Breast epithelium (tissue), 4 donors: ENCODE measurements around the gene ARIH1. TPM values are rescaled to one million over a fixed set of nuclear protein-coding genes. Genes with fewer than 3 reads are reported as not detected.

Experiments
- DNase-seq, 2 donors: peaks; one replicate each; pipeline ENCODE4 v3.0.0-alpha.2; 2019; ENCODE audit warnings: low spot score in 2 of 2
- H3K27ac ChIP-seq, 2 donors: fragments of 200-600 bp; sonication (generic) in 1 of 2; one replicate each; pipeline ENCODE4 v1.5.1; 2016 to 2019; ENCODE audit warnings: mild to moderate bottlenecking in 1 of 2
- H3K27me3 ChIP-seq, 2 donors: fragments of 200-600 bp; sonication (generic) in 1 of 2; one replicate each; pipeline versions ENCODE4 v1.5.1 to v1.6.0; 2017 to 2019; ENCODE audit warnings: control low read depth in 1 of 2, mild to moderate bottlenecking in 1 of 2
- H3K36me3 ChIP-seq: fragments of 200-600 bp; one replicate; pipeline ENCODE4 v1.5.1; 2019
- H3K4me1 ChIP-seq, 2 donors: fragments of 200-600 bp; sonication (generic); one replicate each; pipeline ENCODE4 v1.5.1; 2016 to 2019; ENCODE audit warnings: control low read depth in 1 of 2
- H3K4me3 ChIP-seq, 3 donors: fragments of 200-600 bp; sonication (generic); 1 replicate in 2 of 3; 2 replicates in 1 of 3; pipeline ENCODE4 v1.5.1; 2016 to 2019; ENCODE audit warnings: mild to moderate bottlenecking in 3 of 3, moderate library complexity in 2 of 3
- H3K9me3 ChIP-seq, 2 donors: fragments of 200-600 bp; sonication (generic) in 1 of 2; one replicate each; pipeline ENCODE4 v1.5.1; 2016 to 2019; ENCODE audit warnings: control low read depth in 1 of 2
- POLR2A ChIP-seq: fragments of 450-650 bp; IDR thresholded peaks from one replicate; pipeline ENCODE4 v1.6.1; 2016; ENCODE audit warnings: antibody characterized with exemption, mild to moderate bottlenecking, moderate library complexity
- POLR2AphosphoS5 ChIP-seq, 3 donors: sonication (generic); formaldehyde crosslinking; IDR thresholded peaks; one replicate each; pipeline ENCODE4 v1.6.1; 2017; ENCODE audit warnings: antibody characterized with exemption in 3 of 3
- intact Hi-C: fragments of 100-400 bp; cut with DNase I; formaldehyde crosslinking; loops from one replicate; pipeline ENCODE4 v1.15.1; 2023; ENCODE audit warnings: low total_unique reads
- total RNA-seq, 3 donors: library from RNA; depleted of rRNA; stranded (reverse); fragments of >200 nt; gene quantifications; one replicate each; pipeline ENCODE4 v1.1.0, GENCODE V29; 2016
- TF ChIP-seq, protein P1 (sequence below), 3 donors: fragments of 450-650 bp; IDR thresholded peaks; one replicate each; pipeline ENCODE4 v1.5.1; 2016 to 2017; ENCODE audit warnings: antibody characterized with exemption in 3 of 3, mild to moderate bottlenecking in 3 of 3, moderate library complexity in 3 of 3

Gene ARIH1
- total RNA-seq, 3 donors from 2014 or later, result 54.1 to 106 (median 61.1) TPM

DNA sequence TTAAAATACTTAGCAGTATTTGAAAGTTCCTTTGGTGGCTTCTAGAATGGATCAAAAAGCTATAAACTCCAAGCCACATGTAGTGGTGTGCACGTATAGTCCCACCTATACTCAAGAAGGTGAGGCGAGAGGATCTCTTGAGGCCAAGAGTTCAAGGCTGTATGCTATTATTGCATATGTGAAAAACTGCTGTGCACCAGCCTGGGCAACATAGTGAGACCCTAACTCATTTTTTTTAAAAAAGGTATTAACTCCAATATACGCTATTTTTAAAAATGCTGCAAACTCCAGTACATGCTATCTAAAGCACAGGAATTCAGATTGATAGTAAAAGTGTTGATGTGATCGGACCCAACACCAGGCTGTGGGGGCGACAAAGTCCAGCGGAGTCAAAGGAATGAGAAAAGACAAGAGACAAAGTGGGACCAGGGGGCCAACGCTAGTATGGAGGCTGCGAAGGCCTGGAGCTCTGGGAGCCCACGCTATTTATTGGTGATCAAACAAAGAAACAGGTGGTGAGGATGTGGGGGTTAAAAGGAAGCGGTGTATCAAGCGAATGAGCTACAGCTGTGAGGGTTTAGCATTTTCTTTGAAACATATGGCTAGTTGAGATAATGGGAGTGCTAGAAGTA, 66.6 kb downstream of the ARIH1 start:
- Histone ChIP-seq H3K4me1 (no peaks in the 10 kb centered on the region), H3K9me3 (peaks cover 6 to 8% of the 10 kb centered on the region in 2 donors), H3K27ac (no peak overlapping the region), H3K27me3 (no peaks in the 10 kb centered on the region), H3K4me3 (no peak overlapping the region), H3K36me3 (no peaks in the 10 kb centered on the region)
- intact Hi-C loops, result no loop called here
- no peak for DNase-seq
- TF ChIP-seq POLR2A, result no peak
- TF ChIP-seq POLR2AphosphoS5 (IDR thresholded peaks at IDR 0.05), result no peak
- TF ChIP-seq, protein P1, sequence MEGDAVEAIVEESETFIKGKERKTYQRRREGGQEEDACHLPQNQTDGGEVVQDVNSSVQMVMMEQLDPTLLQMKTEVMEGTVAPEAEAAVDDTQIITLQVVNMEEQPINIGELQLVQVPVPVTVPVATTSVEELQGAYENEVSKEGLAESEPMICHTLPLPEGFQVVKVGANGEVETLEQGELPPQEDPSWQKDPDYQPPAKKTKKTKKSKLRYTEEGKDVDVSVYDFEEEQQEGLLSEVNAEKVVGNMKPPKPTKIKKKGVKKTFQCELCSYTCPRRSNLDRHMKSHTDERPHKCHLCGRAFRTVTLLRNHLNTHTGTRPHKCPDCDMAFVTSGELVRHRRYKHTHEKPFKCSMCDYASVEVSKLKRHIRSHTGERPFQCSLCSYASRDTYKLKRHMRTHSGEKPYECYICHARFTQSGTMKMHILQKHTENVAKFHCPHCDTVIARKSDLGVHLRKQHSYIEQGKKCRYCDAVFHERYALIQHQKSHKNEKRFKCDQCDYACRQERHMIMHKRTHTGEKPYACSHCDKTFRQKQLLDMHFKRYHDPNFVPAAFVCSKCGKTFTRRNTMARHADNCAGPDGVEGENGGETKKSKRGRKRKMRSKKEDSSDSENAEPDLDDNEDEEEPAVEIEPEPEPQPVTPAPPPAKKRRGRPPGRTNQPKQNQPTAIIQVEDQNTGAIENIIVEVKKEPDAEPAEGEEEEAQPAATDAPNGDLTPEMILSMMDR (IDR thresholded peaks at IDR 0.05), result no peak

DNA sequence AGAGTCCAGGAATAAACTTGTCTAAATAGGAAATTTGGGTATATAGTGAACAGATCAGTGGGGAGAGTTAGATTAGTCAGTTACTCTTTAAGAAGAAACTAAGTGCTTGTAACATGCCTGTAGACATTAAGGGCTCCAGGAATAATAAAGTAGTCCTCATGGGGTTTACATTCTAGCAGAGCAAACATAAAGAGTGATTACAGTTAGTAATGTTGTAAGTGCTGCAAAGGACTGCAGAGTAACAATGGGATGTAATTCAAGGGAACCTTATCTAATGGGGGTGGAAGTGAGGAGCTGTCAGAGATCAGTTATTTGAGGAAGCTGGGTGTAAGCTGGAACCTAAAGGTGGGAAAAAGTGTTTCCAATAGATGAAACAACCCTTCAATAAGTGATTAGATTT, 67.5 kb downstream of the ARIH1 start:
- no peak overlapping the region for H3K27ac ChIP-seq
- intact Hi-C loops, result no loop called here
- DNase-seq, result no peak
- H3K4me3 ChIP-seq, result no peak overlapping the region
- peaks cover 6 to 8% of the 10 kb centered on the region in 2 donors for H3K9me3 ChIP-seq
- TF ChIP-seq POLR2A (no peak), POLR2AphosphoS5 (IDR thresholded peaks at IDR 0.05) (no peak)
- TF ChIP-seq, protein P1 (IDR thresholded peaks at IDR 0.05), result no peak
- no peaks in the 10 kb centered on the region for H3K4me1 ChIP-seq
- no peaks in the 10 kb centered on the region for H3K27me3 ChIP-seq
- H3K36me3 ChIP-seq, result no peaks in the 10 kb centered on the region

DNA sequence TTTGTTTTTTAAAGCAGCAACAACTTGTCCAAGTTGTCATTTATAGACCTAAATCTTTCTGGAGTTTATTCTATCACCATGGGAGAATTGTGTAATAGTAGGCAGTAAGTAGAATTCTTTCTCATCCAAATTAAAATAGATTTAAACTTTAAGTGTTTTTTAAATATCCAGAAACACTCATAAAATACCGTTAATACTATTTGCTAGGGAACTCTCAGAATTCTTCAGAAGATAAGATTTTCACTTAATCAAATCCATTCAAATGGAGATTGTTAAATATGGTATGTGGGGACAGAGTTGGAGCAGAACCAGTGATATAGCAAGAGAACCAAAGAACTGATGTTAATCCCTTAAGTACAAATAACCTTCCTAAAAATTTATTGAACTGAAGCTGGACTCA, 71.0 kb downstream of the ARIH1 start:
- intact Hi-C loops, result no loop called here
- TF ChIP-seq POLR2A (no peak), POLR2AphosphoS5 (IDR thresholded peaks at IDR 0.05) (no peak)
- TF ChIP-seq, protein P1 (IDR thresholded peaks at IDR 0.05), result no peak

DNA sequence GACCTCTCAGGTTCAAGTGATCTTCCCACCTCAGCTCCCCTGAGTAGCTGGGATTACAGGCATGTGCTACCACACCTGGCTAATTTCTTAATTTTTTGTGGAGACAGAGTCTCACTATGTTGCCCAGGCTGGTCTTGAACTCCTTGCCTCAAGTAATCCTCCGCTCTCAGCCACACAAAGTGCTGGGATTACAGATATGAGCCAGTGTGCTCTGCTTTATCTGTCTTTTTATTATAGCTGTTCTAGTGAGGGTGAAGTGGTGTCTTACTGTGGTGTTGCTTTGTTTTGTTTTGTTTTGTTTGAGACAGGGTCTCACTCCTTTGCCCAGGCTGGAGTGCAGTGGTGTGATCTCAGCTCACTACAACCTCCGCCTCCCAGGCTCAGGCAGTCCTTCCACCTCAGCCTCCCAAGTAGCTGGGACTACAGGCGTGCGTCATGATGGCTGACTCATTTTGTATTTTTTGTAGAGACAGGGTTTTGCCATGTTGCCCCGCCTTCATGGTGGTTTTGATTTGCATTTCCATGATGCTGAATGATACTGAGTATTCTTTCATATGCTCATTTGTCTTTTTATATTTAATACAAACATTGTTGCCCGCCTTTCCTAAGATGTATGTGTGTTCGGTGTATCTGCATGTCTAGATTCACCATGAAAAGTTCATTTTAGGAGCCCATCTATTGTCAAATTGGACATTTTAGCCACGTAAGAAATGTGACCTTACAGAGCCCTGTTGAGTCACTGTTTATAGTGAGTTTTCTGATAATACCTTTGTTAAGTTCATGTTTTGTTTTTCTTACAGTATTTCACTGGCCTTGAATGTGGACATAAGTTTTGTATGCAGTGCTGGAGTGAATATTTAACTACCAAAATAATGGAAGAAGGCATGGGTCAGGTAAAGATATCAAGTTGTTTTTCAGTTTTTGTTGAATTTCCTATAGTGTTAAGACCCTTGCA, 80.6 kb downstream of the ARIH1 start:
- Histone ChIP-seq H3K4me3 (no peak overlapping the region), H3K9me3 (no peaks in the 10 kb centered on the region), H3K4me1 (no peaks in the 10 kb centered on the region), H3K27me3 (no peaks in the 10 kb centered on the region), H3K27ac (no peak overlapping the region), H3K36me3 (peaks cover 4% of the 10 kb centered on the region)
- no peak for DNase-seq
- intact Hi-C loops, result no loop called here
- TF ChIP-seq POLR2AphosphoS5 (IDR thresholded peaks at IDR 0.05) (no peak), POLR2A (no peak)
- TF ChIP-seq, protein P1 (IDR thresholded peaks at IDR 0.05), result no peak

More for the DNA sequence above, 71.0 kb downstream of the ARIH1 start:
- Histone ChIP-seq H3K27me3 (no peaks in the 10 kb centered on the region), H3K36me3 (no peaks in the 10 kb centered on the region), H3K4me3 (no peak overlapping the region), H3K9me3 (peaks cover 6 to 8% of the 10 kb centered on the region in 2 donors), H3K4me1 (no peaks in the 10 kb centered on the region), H3K27ac (no peak overlapping the region)
- no peak for DNase-seq

DNA sequence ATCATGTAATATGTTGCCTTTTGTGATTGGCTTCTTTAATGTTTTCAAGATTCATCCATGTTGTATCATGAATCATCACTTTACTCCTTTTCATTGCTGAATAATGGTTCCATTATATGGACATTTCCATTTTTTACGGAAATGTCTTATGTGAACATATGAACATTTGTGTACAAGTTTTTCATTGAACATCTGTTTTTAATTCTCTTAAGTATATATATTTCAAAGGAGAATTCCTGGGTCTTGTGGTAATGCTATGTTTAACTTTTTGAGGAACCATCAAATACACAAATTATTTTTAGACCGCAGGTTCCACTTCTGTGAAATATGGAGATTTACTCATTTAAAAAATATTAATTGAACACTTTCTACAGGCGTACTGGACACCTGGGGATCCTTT, 85.7 kb downstream of the ARIH1 start:
- no peaks in the 10 kb centered on the region for H3K36me3 ChIP-seq
- intact Hi-C loops, result loop anchor here (10.0 kb wide), 1 partner anchor 355 kb away; no protein-coding TSS in a partner anchor

More for the DNA sequence above, 85.7 kb downstream of the ARIH1 start:
- TF ChIP-seq POLR2AphosphoS5 (IDR thresholded peaks at IDR 0.05) (no peak), POLR2A (no peak)
- TF ChIP-seq, protein P1 (IDR thresholded peaks at IDR 0.05), result no peak
- Histone ChIP-seq H3K27me3 (no peaks in the 10 kb centered on the region), H3K27ac (no peak overlapping the region), H3K4me3 (no peak overlapping the region), H3K9me3 (no peaks in the 10 kb centered on the region), H3K4me1 (no peaks in the 10 kb centered on the region)
- DNase-seq, result no peak
